ENCODE data around the gene UFC1.

Gene UFC1

GRCh38 chr1:161172776-161173376 lies 19.1 kb downstream of the UFC1 start:
- no peaks in the 10 kb centered on the region for H3K27me3 Mint-ChIP-seq
- ATAC-seq, result no peak
- H3K36me3 Mint-ChIP-seq, result peaks cover 51% of the 10 kb centered on the region
- peak overlapping the region; percentile 56 for H3K27ac Mint-ChIP-seq
- H3K9me3 Mint-ChIP-seq, result no peaks in the 10 kb centered on the region
- H3K4me3 Mint-ChIP-seq, result no peak overlapping the region
- H3K4me1 Mint-ChIP-seq, result peaks cover 55% of the 10 kb centered on the region

GRCh38 chr1:161173711-161174110 lies 19.9 kb downstream of the UFC1 start:
- H3K27me3 Mint-ChIP-seq, result no peaks in the 10 kb centered on the region
- no peaks in the 10 kb centered on the region for H3K9me3 Mint-ChIP-seq
- peaks cover 51% of the 10 kb centered on the region for H3K36me3 Mint-ChIP-seq
- H3K4me3 Mint-ChIP-seq, result no peak overlapping the region
- no peak for ATAC-seq
- peak overlapping the region; percentile 56 for H3K27ac Mint-ChIP-seq
- H3K4me1 Mint-ChIP-seq, result peaks cover 50% of the 10 kb centered on the region

GRCh38 chr1:161174911-161175310 lies 21.1 kb downstream of the UFC1 start:
- Mint-ChIP-seq H3K36me3 (peaks cover 51% of the 10 kb centered on the region), H3K4me3 (no peak overlapping the region)
- no peak for ATAC-seq

GRCh38 chr1:161175771-161176453 lies 22.1 kb downstream of the UFC1 start:
- Mint-ChIP-seq H3K9me3 (no peaks in the 10 kb centered on the region), H3K27me3 (no peaks in the 10 kb centered on the region), H3K4me1 (peaks cover 50% of the 10 kb centered on the region), H3K36me3 (peaks cover 49% of the 10 kb centered on the region), H3K4me3 (peak overlapping the region; percentile 95), H3K27ac (peak overlapping the region; percentile 95)
- ATAC-seq, result no peak

More at GRCh38 chr1:161174911-161175310, 21.1 kb downstream of the UFC1 start:
- no peaks in the 10 kb centered on the region for H3K27me3 Mint-ChIP-seq
- H3K9me3 Mint-ChIP-seq, result no peaks in the 10 kb centered on the region
- peaks cover 50% of the 10 kb centered on the region for H3K4me1 Mint-ChIP-seq
- peak overlapping the region; percentile 95 for H3K27ac Mint-ChIP-seq

- peak overlapping the region; percentile 95 for H3K27ac Mint-ChIP-seq
- H3K9me3 Mint-ChIP-seq, result no peaks in the 10 kb centered on the region
- H3K4me3 Mint-ChIP-seq, result peak overlapping the region; percentile 95
- no peaks in the 10 kb centered on the region for H3K27me3 Mint-ChIP-seq
- peaks cover 55% of the 10 kb centered on the region for H3K4me1 Mint-ChIP-seq
- H3K36me3 Mint-ChIP-seq, result peaks cover 42% of the 10 kb centered on the region
- no peak for ATAC-seq
Observed at GRCh38 chr1:161176468-161177111, 22.8 kb downstream of the UFC1 start.

- H3K9me3 Mint-ChIP-seq, result no peaks in the 10 kb centered on the region
- peaks cover 59% of the 10 kb centered on the region for H3K4me1 Mint-ChIP-seq
- H3K4me3 Mint-ChIP-seq, result peak within 1 kb of the TSS; percentile 95
- peaks cover 35% of the 10 kb centered on the region for H3K36me3 Mint-ChIP-seq
- peak within 1 kb of the TSS; percentile 95 for H3K27ac Mint-ChIP-seq
- peak; percentile 96 for ATAC-seq
- no peaks in the 10 kb centered on the region for H3K27me3 Mint-ChIP-seq
Observed at GRCh38 chr1:161177112-161177935, 23.5 kb downstream of the UFC1 start, which contains the start of gene B4GALT3. B4GALT3 (minus strand) TSS chr1:161177507; CDS start chr1:161176060, 1,447 bp downstream.

GRCh38 chr1:161177936-161178244 lies 24.1 kb downstream of the UFC1 start:
- no peaks in the 10 kb centered on the region for H3K27me3 Mint-ChIP-seq
- H3K36me3 Mint-ChIP-seq, result peaks cover 30% of the 10 kb centered on the region
- no peak for ATAC-seq
- H3K27ac Mint-ChIP-seq, result peak overlapping the region; percentile 95
- H3K4me1 Mint-ChIP-seq, result peaks cover 59% of the 10 kb centered on the region
- H3K4me3 Mint-ChIP-seq, result peak overlapping the region; percentile 95
- H3K9me3 Mint-ChIP-seq, result no peaks in the 10 kb centered on the region

- H3K4me3 Mint-ChIP-seq, result no peak overlapping the region
- H3K27me3 Mint-ChIP-seq, result no peaks in the 10 kb centered on the region
- H3K36me3 Mint-ChIP-seq, result peaks cover 12% of the 10 kb centered on the region
- no peak for ATAC-seq
- no peak overlapping the region for H3K27ac Mint-ChIP-seq
- peaks cover 62% of the 10 kb centered on the region for H3K4me1 Mint-ChIP-seq
- no peaks in the 10 kb centered on the region for H3K9me3 Mint-ChIP-seq
Observed at GRCh38 chr1:161179698-161180097, 25.9 kb downstream of the UFC1 start.

GRCh38 chr1:161180639-161181038 lies 26.9 kb downstream of the UFC1 start:
- Mint-ChIP-seq H3K4me1 (peaks cover 62% of the 10 kb centered on the region), H3K27me3 (no peaks in the 10 kb centered on the region), H3K9me3 (no peaks in the 10 kb centered on the region), H3K27ac (peak overlapping the region; percentile 57), H3K36me3 (peaks cover 2% of the 10 kb centered on the region), H3K4me3 (no peak overlapping the region)
- ATAC-seq, result no peak

GRCh38 chr1:161182214-161182613 lies 28.4 kb downstream of the UFC1 start:
- Mint-ChIP-seq H3K4me3 (no peak overlapping the region), H3K4me1 (peaks cover 67% of the 10 kb centered on the region), H3K27ac (peak overlapping the region; percentile 86), H3K36me3 (no peaks in the 10 kb centered on the region), H3K27me3 (no peaks in the 10 kb centered on the region), H3K9me3 (no peaks in the 10 kb centered on the region)
- ATAC-seq, result peak; percentile 50

GRCh38 chr1:161185282-161185682 lies 31.5 kb downstream of the UFC1 start:
- Mint-ChIP-seq H3K36me3 (no peaks in the 10 kb centered on the region), H3K27ac (peak overlapping the region; percentile 86), H3K4me1 (peaks cover 81% of the 10 kb centered on the region), H3K9me3 (no peaks in the 10 kb centered on the region), H3K27me3 (no peaks in the 10 kb centered on the region), H3K4me3 (peak overlapping the region; percentile 17)
- ATAC-seq, result peak; percentile 86

GRCh38 chr1:161185732-161186311 lies 32.0 kb downstream of the UFC1 start:
- H3K27me3 Mint-ChIP-seq, result no peaks in the 10 kb centered on the region
- H3K27ac Mint-ChIP-seq, result peak overlapping the region; percentile 86
- no peaks in the 10 kb centered on the region for H3K9me3 Mint-ChIP-seq
- peak; percentile 87 for ATAC-seq
- H3K4me3 Mint-ChIP-seq, result peak overlapping the region; percentile 7
- peaks cover 81% of the 10 kb centered on the region for H3K4me1 Mint-ChIP-seq
- no peaks in the 10 kb centered on the region for H3K36me3 Mint-ChIP-seq

GRCh38 chr1:161187311-161187710 lies 33.5 kb downstream of the UFC1 start:
- H3K27me3 Mint-ChIP-seq, result no peaks in the 10 kb centered on the region
- peaks cover 76% of the 10 kb centered on the region for H3K4me1 Mint-ChIP-seq
- ATAC-seq, result no peak
- H3K4me3 Mint-ChIP-seq, result no peak overlapping the region
- H3K27ac Mint-ChIP-seq, result peak overlapping the region; percentile 86
- no peaks in the 10 kb centered on the region for H3K9me3 Mint-ChIP-seq
- no peaks in the 10 kb centered on the region for H3K36me3 Mint-ChIP-seq

GRCh38 chr1:161188381-161188780 lies 34.6 kb downstream of the UFC1 start:
- H3K4me3 Mint-ChIP-seq, result no peak overlapping the region
- no peak for ATAC-seq
- no peaks in the 10 kb centered on the region for H3K27me3 Mint-ChIP-seq
- H3K4me1 Mint-ChIP-seq, result peaks cover 75% of the 10 kb centered on the region
- no peaks in the 10 kb centered on the region for H3K9me3 Mint-ChIP-seq
- peak overlapping the region; percentile 86 for H3K27ac Mint-ChIP-seq
- no peaks in the 10 kb centered on the region for H3K36me3 Mint-ChIP-seq

- peak overlapping the region; percentile 86 for H3K27ac Mint-ChIP-seq
Observed at GRCh38 chr1:161189036-161189435, 35.3 kb downstream of the UFC1 start.

More at GRCh38 chr1:161189036-161189435, 35.3 kb downstream of the UFC1 start:
- H3K9me3 Mint-ChIP-seq, result no peaks in the 10 kb centered on the region
- H3K4me1 Mint-ChIP-seq, result peaks cover 69% of the 10 kb centered on the region
- H3K4me3 Mint-ChIP-seq, result no peak overlapping the region
- H3K27me3 Mint-ChIP-seq, result no peaks in the 10 kb centered on the region
- ATAC-seq, result no peak
- no peaks in the 10 kb centered on the region for H3K36me3 Mint-ChIP-seq
